ENCODE results near the gene MEGF9.

The MEGF9 gene

DNA sequence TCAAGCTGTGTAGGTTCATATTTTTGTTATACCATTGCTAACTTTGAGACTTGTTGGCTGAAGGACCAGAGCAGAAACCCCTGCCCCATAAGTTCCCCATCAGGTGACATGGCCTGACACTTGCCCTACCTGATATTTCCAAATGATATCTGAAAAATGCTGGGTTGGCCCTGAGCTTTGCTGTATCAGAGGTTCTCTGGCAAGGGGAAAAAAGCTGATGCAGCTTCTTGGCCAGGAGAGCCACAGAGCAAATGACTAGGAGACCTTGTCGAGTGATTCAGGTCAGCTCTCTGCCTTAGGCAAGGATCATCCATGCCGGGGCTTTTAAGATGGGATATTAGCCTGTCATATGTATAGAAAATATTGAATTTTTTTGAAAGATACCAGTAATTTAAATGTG lies 2.9 kb upstream of the MEGF9 start:
- Histone ChIP-seq H3F3A (ENCODE audit: control insufficient read depth, insufficient read depth) (peaks cover 4% of the 10 kb centered on the region; the same call in 1 of the 2 replicates), H3K27ac (ENCODE audit: low read depth, low read length) (no peak overlapping the region), H3K27me3 (ENCODE audit: control insufficient read depth, low read length) (no peaks in the 10 kb centered on the region), H3K9me3 (ENCODE audit: control insufficient read depth, insufficient read depth, low read length) (no peaks in the 10 kb centered on the region), H3K79me2 (ENCODE audit: control insufficient read depth, low read length) (peaks cover 10% of the 10 kb centered on the region), H3K4me1 (ENCODE audit: control insufficient read depth, low read length) (peaks cover 20% of the 10 kb centered on the region), H3K4me2 (ENCODE audit: low read length) (no peak overlapping the region), H4K20me1 (ENCODE audit: control insufficient read depth, insufficient read depth, low read depth, low read length) (no peaks in the 10 kb centered on the region), H3K4me3 (ENCODE audit: low read length) (no peak overlapping the region), H3K36me3 (ENCODE audit: control insufficient read depth, low read length) (no peaks in the 10 kb centered on the region), H3K9me2 (replicated peaks; ENCODE audit: control insufficient read depth, low read length) (no peaks in the 10 kb centered on the region)
- TF ChIP-seq CTCF (IDR thresholded peaks at IDR 0.05; ENCODE audit: low read depth, low read length, poor library complexity, severe bottlenecking) (no peak), EZH2phosphoT487 (IDR thresholded peaks at IDR 0.05; ENCODE audit: borderline replicate concordance, low read length) (no peak)

GRCh38 chr9:120716483-120716882 lies 2.2 kb upstream of the MEGF9 start:
- Histone ChIP-seq H3K36me3 (ENCODE audit: control insufficient read depth, low read length) (no peaks in the 10 kb centered on the region), H4K20me1 (ENCODE audit: control insufficient read depth, insufficient read depth, low read depth, low read length) (no peaks in the 10 kb centered on the region), H3K27me3 (ENCODE audit: control insufficient read depth, low read length) (no peaks in the 10 kb centered on the region), H3K79me2 (ENCODE audit: control insufficient read depth, low read length) (peaks cover 10% of the 10 kb centered on the region), H3K4me1 (ENCODE audit: control insufficient read depth, low read length) (peaks cover 27% of the 10 kb centered on the region), H3K4me3 (ENCODE audit: low read length) (no peak overlapping the region), H3F3A (ENCODE audit: control insufficient read depth, insufficient read depth) (peaks cover 4% of the 10 kb centered on the region; the same call in 1 of the 2 replicates), H3K27ac (ENCODE audit: low read depth, low read length) (no peak overlapping the region), H3K4me2 (ENCODE audit: low read length) (no peak overlapping the region), H3K9me2 (replicated peaks; ENCODE audit: control insufficient read depth, low read length) (no peaks in the 10 kb centered on the region), H3K9me3 (ENCODE audit: control insufficient read depth, insufficient read depth, low read length) (no peaks in the 10 kb centered on the region)
- TF ChIP-seq CTCF (IDR thresholded peaks at IDR 0.05; ENCODE audit: low read depth, low read length, poor library complexity, severe bottlenecking) = no peak
- TF ChIP-seq EZH2phosphoT487 (IDR thresholded peaks at IDR 0.05; ENCODE audit: borderline replicate concordance, low read length) = no peak

DNA sequence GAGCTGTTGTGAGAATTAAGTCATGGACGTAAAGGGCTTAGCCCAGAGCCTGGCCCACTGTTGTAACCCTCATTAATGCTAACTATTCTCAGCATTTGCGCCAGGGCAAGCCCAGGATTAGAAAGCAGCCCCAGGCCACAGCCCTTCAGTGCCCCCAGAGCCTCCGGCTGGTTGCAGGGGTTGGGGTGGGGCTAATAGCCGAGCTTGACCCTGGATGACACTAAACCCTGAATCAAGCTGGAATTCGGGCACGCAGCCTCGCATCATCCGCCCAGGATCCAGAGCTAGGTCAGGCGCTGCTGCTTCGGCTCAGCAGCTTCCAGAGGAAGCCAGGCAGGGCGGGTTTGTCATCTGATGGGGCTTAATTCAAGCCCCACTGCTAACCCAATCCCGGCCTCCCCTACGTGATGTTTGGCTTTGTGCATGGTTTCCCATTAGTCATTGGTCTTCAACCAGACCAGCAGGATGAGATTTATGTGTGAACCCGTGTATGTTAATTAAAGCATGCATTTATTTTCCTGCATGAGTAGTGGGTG lies 1.2 kb upstream of the MEGF9 start:
- Histone ChIP-seq H3K36me3 (ENCODE audit: control insufficient read depth, low read length) (no peaks in the 10 kb centered on the region), H3K9me3 (ENCODE audit: control insufficient read depth, insufficient read depth, low read length) (no peaks in the 10 kb centered on the region), H3K9me2 (replicated peaks; ENCODE audit: control insufficient read depth, low read length) (no peaks in the 10 kb centered on the region), H4K20me1 (ENCODE audit: control insufficient read depth, insufficient read depth, low read depth, low read length) (no peaks in the 10 kb centered on the region), H3K4me3 (ENCODE audit: low read length) (peak overlapping the region; percentile 86), H3F3A (ENCODE audit: control insufficient read depth, insufficient read depth) (peaks cover 6% of the 10 kb centered on the region; the same call in 1 of the 2 replicates), H3K79me2 (ENCODE audit: control insufficient read depth, low read length) (peaks cover 17% of the 10 kb centered on the region), H3K4me2 (ENCODE audit: low read length) (peak overlapping the region; percentile 89), H3K4me1 (ENCODE audit: control insufficient read depth, low read length) (peaks cover 37% of the 10 kb centered on the region), H3K27me3 (ENCODE audit: control insufficient read depth, low read length) (no peaks in the 10 kb centered on the region), H3K27ac (ENCODE audit: low read depth, low read length) (no peak overlapping the region)
- TF ChIP-seq CTCF (IDR thresholded peaks at IDR 0.05; ENCODE audit: low read depth, low read length, poor library complexity, severe bottlenecking) (no peak), EZH2phosphoT487 (IDR thresholded peaks at IDR 0.05; ENCODE audit: borderline replicate concordance, low read length) (no peak)

All from DOHH2 (cell line).